Ovary (tissue), 9 donors: ENCODE data around the gene DIP2C. TPM values are rescaled to one million over a fixed set of nuclear protein-coding genes. Genes with fewer than 3 reads are reported as not detected.

Experiments used
- DNase-seq, 5 donors: peaks; one replicate each; pipeline ENCODE4 v3.0.0-alpha.2; 2019 to 2020
- H3K27ac ChIP-seq, 2 donors: fragments of 200-600 bp; one replicate each; pipeline versions ENCODE4 v1.5.1 to v1.8.0; 2019 to 2022
- H3K27me3 ChIP-seq: fragments of 200-600 bp; one replicate; pipeline ENCODE4 v1.8.0; 2022
- H3K36me3 ChIP-seq: fragments of 200-600 bp; sonication (generic); one replicate; pipeline ENCODE4 v1.5.1; 2019
- H3K4me1 ChIP-seq: one replicate; pipeline ENCODE4 v1.8.1; 2013; ENCODE audit warnings: mild to moderate bottlenecking, moderate library complexity; ENCODE audit not compliant: insufficient read depth
- H3K4me3 ChIP-seq: fragments of 200-600 bp; sonication (generic); one replicate; pipeline ENCODE4 v1.5.1; 2017
- H3K9me3 ChIP-seq, 2 donors: fragments of 200-600 bp in 1 of 2; sonication (generic) in 1 of 2; one replicate each; pipeline versions ENCODE4 v1.5.1 to v1.8.1; 2013 to 2019; ENCODE audit warnings: mild to moderate bottlenecking in 1 of 2, moderate library complexity in 1 of 2
- CTCF ChIP-seq, 3 donors: fragments of 450-650 bp in 2 of 3; fragments of 200-600 bp in 1 of 3; IDR thresholded peaks; one replicate each; pipeline versions ENCODE4 v1.5.1 to v1.8.0; 2016 to 2022; ENCODE audit warnings: antibody characterized with exemption in 3 of 3, mild to moderate bottlenecking in 1 of 3
- EP300 ChIP-seq: sonication (generic); formaldehyde crosslinking; IDR thresholded peaks from one replicate; pipeline ENCODE4 v1.6.1; 2017; ENCODE audit warnings: antibody characterized with exemption
- POLR2A ChIP-seq: fragments of 450-650 bp; IDR thresholded peaks from one replicate; pipeline ENCODE4 v1.6.1; 2017; ENCODE audit warnings: antibody characterized with exemption, mild to moderate bottlenecking, moderate library complexity
- WGBS, 3 donors: extraction: QIAGEN DNeasy Blood & Tissue Kit in 1 of 3; methylation state at CpG; one replicate each; pipeline versions ENCODE4 v1.1.5 to v1.1.7; 2013 to 2017; 5-methylcytosine and 5-hydroxymethylcytosine counted together
- intact Hi-C, 4 donors: fragments of 100-400 bp; cut with DNase I; formaldehyde crosslinking; loops; one replicate each; pipeline versions ENCODE4 v1.11.0 to v1.15.1; 2022 to 2023
- polyA plus RNA-seq, 2 donors: library from polyadenylated mRNA; stranded (reverse); fragments of 200-250 nt in 1 of 2; fragments of 350-450 nt in 1 of 2; fragmentation: Illumina TruSeq in 1 of 2; extraction: RNeasy Lipid Tissue Mini Kit (QIAGEN cat#74804) in 1 of 2; gene quantifications; one replicate each; pipeline ENCODE4 v1.2.3, GENCODE V29; 2013 to 2014
- total RNA-seq, 7 donors: library from RNA; depleted of rRNA in 2 of 7; stranded (reverse); fragments of >200 nt in 2 of 7; fragmentation: NEBNext Ultra II Directional in 3 of 7; extraction: Animal tissue kit (Norgen Biotek cat#: 25700) in 3 of 7; gene quantifications; one replicate each; pipeline versions ENCODE4 v1.1.0 to v1.2.4, GENCODE V29; 2016 to 2023
- donor health status: DM: no; HTN: no; CAD: no; lungs with moderate emphysema.
- donor health status: DM: no; HTN: no; CAD: no.
- donor health status: Bipolar disorder and iron deficiency.
- donor health status: DM: yes; HTN: yes; CAD: no.
- donor health status: DM: no; HTN: no; CAD: no.
- donor health status: DM: yes; HTN: yes; CAD: no.

DIP2C gene
- total and polyA plus RNA-seq, 9 donors, result 10.1 to 29.4 (median 22.2) TPM

- intact Hi-C loops, result no loop called here
- Histone ChIP-seq H3K4me1 (no peaks in the 10 kb centered on the region), H3K36me3 (no peaks in the 10 kb centered on the region), H3K27me3 (no peaks in the 10 kb centered on the region), H3K27ac (no peak overlapping the region), H3K4me3 (no peak overlapping the region), H3K9me3 (no peaks in the 10 kb centered on the region)
- no peak for TF ChIP-seq EP300
- no peak for TF ChIP-seq CTCF (IDR thresholded peaks at IDR 0.05)
- no peak for TF ChIP-seq POLR2A
- DNase-seq, result no peak
- WGBS, 3 donors, result 86 to 87% (median 86%) methylated on average over 27 of the region's 27 CpGs
These were observed 302.5 kb downstream of the DIP2C start for GRCh38 chr10:386771-387592.

- Histone ChIP-seq H3K36me3 (no peaks in the 10 kb centered on the region), H3K9me3 (no peaks in the 10 kb centered on the region), H3K27me3 (no peaks in the 10 kb centered on the region), H3K4me3 (no peak overlapping the region), H3K4me1 (no peaks in the 10 kb centered on the region), H3K27ac (no peak overlapping the region)
- 85 to 87% (median 86%) methylated on average over 31 of the region's 31 CpGs for WGBS, 3 donors
- DNase-seq, result no peak
- intact Hi-C loops, result no loop called here
- TF ChIP-seq CTCF (IDR thresholded peaks at IDR 0.05) (no peak), EP300 (no peak), POLR2A (no peak)
These were observed 303.7 kb downstream of the DIP2C start for GRCh38 chr10:385571-386300.

GRCh38 chr10:384538-385305 is 304.7 kb downstream of the DIP2C start:
- Histone ChIP-seq H3K9me3 (no peaks in the 10 kb centered on the region), H3K4me3 (no peak overlapping the region), H3K4me1 (no peaks in the 10 kb centered on the region), H3K27me3 (no peaks in the 10 kb centered on the region), H3K36me3 (no peaks in the 10 kb centered on the region), H3K27ac (no peak overlapping the region)
- TF ChIP-seq EP300, result no peak
- no peak for TF ChIP-seq POLR2A
- TF ChIP-seq CTCF (IDR thresholded peaks at IDR 0.05), result no peak
- WGBS, 3 donors, result 92 to 93% (median 93%) methylated on average over 27 of the region's 27 CpGs
- intact Hi-C loops, result no loop called here
- DNase-seq, result peak in 1 of 5 donors; percentile 8

- Histone ChIP-seq H3K4me3 (no peak overlapping the region), H3K4me1 (no peaks in the 10 kb centered on the region), H3K27ac (no peak overlapping the region), H3K27me3 (no peaks in the 10 kb centered on the region), H3K9me3 (no peaks in the 10 kb centered on the region), H3K36me3 (no peaks in the 10 kb centered on the region)
- DNase-seq, result no peak
- intact Hi-C loops, result no loop called here
- no peak for TF ChIP-seq EP300
- WGBS, 3 donors, result 82 to 88% (median 85%) methylated on average over 6 of the region's 6 CpGs
These were observed 305.9 kb downstream of the DIP2C start for GRCh38 chr10:383519-383918.
